Bone marrow (tissue), 2 donors: ENCODE measurements around the gene KHNYN.

Experiments used
- DNase-seq, 2 donors: peaks; one replicate each; lab custom pipeline; 2025; lab: John Stamatoyannopoulos, UW

KHNYN gene

DNA sequence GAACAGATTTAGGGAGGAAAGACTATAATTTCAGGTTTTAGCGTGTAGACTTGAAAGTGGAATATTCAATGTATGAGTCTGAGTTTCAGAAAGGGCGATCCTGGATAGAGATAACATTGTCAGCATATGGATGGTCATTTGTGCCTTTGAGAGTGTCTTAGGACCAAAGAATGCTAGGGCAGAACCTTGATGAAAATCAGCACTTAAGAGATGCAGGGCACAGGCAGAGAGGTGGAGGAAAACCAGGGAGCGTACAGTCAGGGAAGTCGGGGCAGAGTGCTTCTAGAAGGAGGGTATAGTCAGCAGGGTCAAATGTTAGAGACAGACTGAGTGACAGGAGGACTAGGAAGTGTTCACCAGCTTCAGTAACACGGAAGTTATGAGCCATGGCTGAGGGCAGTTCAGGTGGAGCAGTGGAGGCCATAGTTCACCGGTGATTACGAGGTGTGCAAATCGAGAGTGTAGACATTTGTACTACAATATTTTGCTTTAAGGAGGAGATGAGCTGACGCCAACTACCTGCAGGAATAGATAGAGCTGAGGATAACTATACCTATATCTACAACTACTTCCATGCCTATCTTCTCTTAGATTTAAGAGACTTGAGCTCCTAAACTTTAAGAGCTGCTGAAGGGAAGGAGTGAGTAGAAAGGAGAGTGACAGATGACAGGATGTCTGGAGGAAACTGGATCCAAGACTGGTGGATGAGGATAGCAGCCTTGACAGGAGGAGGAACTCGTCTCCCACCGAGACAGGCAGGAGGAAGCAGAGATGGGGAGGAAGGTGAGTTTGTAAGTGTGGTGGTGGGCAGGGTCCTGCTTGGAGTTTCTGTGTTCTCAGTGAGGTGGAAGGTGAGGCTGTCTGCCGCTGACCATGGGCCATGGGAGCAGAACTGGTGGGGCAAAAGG lies 6.8 kb upstream of the KHNYN start:
- DNase-seq: peak in 1 of 2 donors; percentile 20

DNA sequence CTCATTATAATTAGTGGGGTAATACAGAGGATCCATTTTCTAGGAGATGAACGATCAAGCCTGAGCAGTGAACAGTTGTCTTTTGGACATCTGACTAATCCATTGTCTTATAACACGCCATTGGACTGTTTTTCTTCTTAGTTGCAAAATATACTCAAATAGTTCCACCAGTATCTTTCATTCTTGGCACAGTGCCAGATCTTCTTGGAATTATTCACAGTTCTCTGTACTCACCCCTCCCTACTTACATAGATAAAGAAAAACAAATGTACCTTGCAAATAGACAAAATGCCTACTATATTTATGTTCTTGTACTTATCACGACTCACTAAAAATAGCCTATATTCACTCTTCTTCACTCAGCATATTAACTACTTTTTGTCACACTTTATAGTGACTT lies 4.0 kb upstream of the KHNYN start:
- DNase-seq: peak in 1 of 2 donors; percentile 1

GRCh38 chr14:24426150-24426911 lies 3.4 kb upstream of the KHNYN start:
- DNase-seq: no peak

DNA sequence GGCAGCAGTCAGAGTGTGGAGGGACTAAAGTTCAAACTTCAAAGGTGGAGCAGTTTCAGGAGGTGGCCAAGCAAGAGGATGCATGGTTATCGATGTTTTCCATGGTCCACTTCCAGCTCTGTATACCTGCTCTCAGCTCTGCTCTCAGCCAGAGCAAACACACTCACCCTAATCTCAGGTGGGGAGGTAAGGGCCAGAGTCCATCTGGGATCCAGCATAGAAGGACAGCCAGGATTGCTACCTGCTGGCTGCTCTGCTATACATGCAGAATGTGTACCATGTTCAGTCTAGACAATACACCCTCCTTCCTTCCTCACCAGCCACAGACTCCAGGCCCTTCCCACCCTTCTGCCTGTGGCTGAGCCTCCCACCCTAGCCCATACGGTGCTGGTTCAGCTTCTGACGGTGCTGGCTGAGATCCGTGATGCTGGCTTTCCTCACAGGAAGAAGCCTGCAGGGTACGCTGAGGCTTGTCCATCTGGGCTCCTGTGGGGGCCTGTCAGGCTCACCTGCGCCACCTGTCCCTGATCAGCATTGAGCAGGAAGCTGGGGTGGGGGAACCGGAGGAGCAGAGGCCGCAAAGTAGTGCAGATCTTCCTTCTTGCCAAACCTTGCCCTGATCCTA lies 2.7 kb upstream of the KHNYN start:
- DNase-seq: peak in 1 of 2 donors; percentile 34

GRCh38 chr14:24427537-24428508 lies 1.9 kb upstream of the KHNYN start:
- no peak for DNase-seq

GRCh38 chr14:24428628-24429394 lies 943 bp upstream of the KHNYN start:
- no peak for DNase-seq

DNA sequence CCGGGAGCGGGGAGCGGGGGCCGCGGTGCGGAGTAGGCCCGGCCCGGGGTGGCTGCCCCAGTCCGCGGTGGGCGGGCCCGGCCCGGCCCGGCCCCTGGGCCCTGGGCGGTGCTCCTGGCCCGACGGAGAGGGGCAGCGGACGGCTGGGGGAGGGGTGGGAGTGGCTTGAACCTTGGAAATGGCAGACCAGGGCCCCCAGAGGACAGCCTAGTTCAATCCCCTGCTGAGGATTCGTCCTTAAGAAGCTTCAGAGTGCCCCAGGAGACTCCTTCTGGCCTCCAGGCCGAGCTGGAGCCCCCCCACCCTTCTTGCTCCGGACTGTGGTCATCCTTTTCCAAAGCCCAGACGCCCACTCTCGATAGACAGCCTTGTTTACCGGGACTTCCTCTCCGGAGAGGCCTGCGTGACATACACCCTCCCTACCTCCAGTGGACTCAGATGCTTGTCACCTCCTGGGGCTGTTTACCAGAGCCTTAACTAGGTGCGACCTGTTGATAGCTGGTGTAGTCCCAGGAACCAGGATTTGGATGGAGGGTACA lies 458 bp downstream of the KHNYN start:
- DNase-seq: peak; percentile 24 to 74

DNA sequence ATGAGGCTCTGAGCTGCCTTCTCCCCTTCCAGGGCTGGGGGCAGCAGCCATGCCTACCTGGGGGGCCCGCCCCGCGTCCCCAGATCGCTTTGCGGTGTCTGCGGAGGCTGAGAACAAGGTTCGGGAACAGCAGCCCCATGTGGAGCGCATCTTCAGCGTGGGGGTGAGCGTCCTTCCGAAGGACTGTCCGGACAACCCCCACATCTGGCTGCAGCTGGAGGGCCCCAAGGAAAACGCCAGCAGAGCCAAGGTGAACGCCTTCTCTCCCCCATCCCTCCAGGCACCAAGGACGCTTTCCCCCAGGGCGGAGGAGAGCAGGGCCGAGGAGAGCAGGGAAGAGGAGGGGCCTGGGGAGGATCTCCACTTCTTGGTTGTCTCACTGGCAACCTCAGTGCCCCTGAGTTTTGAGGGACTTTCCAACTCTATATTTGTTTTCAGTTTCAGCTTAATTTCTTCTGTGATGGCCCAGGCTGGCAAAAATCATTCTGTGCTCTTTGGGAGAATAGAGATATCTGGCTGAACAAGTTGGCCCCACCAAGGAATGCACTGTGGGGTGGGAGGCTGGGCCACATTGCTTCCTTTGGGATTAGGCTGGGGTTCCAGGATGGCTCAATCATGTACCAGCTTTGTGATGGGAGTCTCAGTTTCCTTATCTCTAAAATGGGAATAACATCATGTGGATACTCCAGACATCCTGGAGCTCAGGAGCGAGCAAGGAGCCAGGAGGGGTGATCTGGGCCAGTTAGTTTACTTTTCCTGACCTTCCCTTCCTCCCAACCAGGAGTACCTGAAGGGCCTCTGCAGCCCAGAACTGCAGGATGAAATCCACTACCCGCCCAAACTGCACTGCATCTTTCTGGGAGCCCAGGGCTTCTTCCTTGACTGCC lies 1.2 kb downstream of the KHNYN start:
- DNase-seq: peak in 1 of 2 donors; percentile 4

GRCh38 chr14:24431569-24432258 lies 2.0 kb downstream of the KHNYN start:
- DNase-seq: peak; percentile 65 to 91

GRCh38 chr14:24432259-24433131 lies 2.7 kb downstream of the KHNYN start:
- no peak for DNase-seq

DNA sequence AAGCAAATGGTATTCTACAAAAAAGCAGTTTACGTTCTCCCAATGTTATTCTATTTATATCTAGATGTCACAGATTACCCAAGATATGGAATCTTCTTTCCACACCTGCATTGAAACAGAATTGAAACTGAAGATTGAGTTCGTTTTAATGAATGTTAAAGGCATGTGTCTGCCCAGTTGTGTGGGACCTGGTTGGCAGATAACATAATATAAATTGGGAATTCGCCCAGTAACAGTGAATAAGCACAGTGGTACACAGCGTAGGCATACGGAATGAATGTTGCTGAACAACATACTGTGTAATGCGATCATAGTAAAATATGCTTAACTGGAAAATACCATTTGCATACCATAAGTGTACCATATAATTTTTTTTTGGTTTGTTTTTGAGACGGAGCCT lies 4.3 kb downstream of the KHNYN start:
- DNase-seq: no peak

DNA sequence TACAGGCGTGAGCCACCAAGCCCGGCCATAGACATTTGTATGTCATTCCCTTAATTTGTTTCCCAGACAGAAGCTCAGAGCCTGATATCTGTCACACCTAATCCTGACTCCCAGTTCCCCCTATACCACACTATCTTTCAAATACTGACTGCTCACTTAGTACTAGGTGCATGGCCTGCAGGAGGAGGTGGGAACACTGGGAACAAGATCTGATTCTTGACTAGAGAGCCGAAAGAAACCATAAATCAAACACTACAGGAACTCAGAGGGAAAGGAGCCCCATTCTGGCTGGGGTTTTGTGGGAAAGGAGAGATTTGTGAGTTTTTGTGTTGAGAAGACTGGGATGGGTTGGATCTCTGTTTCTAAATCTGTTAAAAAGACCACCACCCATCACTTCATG lies 4.9 kb downstream of the KHNYN start:
- DNase-seq: no peak

- no peak for DNase-seq
Measured at GRCh38 chr14:24435192-24435810, 5.5 kb downstream of the KHNYN start.

DNA sequence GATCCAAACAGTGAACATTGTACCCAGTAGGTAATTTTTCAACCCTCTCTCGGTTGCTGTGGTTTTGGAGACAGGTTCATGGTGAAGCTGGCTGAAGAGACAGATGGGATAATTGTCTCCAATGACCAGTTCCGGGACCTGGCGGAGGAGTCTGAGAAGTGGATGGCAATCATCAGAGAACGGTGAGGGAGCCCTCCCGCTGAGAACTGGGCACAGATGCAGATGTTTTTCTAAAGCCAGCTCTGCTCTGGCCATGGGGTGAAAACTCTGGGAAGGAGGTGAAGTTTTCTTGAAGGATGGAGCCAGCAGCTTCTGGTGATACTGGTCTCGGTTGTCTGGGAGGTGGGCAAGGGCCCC lies 6.2 kb downstream of the KHNYN start:
- DNase-seq: no peak

- DNase-seq: peak in 1 of 2 donors; percentile 76
Measured at GRCh38 chr14:24436355-24437019, 6.7 kb downstream of the KHNYN start.

DNA sequence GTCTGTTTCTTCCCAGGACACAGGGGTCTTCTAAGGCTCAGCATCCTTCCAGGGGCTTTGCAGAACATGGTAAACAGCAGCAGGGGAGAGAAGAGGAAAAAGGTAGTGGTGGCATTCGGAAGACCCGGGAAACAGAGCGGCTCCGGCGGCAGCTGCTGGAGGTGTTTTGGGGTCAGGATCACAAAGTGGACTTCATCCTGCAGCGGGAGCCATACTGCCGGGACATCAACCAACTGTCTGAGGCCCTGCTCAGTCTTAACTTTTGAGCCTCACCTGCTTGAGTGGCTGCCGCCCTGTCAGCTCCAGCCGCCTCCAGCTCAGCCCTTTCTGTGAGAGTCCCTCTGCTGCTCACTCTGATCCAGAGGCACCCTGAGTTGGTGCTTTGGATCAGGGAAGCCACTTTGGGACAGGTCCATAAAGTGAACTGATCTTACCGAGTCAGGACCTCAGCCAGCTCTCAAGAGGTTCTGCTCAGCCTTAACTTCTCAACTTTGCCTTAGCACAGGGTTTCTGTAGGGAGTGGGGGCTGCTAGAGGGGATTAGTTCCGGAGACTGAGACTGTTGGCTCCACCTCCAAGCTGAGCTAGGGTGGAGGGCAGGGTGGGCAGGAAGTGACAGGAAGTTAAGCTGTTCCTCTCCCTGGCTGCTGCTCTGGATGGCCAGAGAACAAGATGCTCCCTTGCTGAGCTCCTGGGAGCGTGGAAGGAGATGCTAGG lies 7.4 kb downstream of the KHNYN start:
- DNase-seq: peak in 1 of 2 donors; percentile 24
